Fibroblast of skin of abdomen (primary cell): ENCODE data around the gene ZDHHC19.
"Not testable (repeated sequence)": the region's sequence is repeated elsewhere in the genome, so short reads cannot be mapped to it uniquely, and the experiment has no call there.

Source experiments
- DNase-seq: peaks from one replicate; pipeline ENCODE4 v3.0.0-alpha.2; 2013

ZDHHC19 gene

GRCh38 chr3:196225086-196225485 is 13.9 kb upstream of the ZDHHC19 start:
- DNase-seq = no peak

- DNase-seq = no peak
Observed at GRCh38 chr3:196222876-196223595, 11.8 kb upstream of the ZDHHC19 start.

DNA sequence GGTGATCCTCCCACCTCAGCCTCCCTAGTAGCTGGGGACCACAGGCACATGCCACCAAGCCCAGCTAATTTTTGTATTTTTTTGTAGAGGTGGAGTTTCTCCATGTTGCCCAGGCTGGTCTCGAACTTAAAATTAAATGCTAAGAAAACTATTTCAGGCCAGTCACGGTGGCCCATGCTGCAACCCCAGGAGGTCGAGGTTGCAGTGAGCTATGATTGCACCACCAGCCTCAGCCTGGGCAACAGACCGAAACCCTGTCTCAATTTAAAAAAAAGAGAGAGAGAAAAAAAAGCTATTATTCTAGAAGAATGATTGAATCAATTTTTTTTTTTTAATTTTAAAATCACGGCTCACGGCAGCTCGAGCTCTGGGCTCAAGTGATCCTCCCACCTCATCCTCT is 9.8 kb upstream of the ZDHHC19 start:
- no peak for DNase-seq

GRCh38 chr3:196220587-196220986 is 9.4 kb upstream of the ZDHHC19 start:
- DNase-seq = no peak

GRCh38 chr3:196219970-196220311 is 8.7 kb upstream of the ZDHHC19 start:
- no peak for DNase-seq

GRCh38 chr3:196219194-196219969 is 8.2 kb upstream of the ZDHHC19 start:
- DNase-seq = peak; percentile 77

- no peak for DNase-seq
Observed at GRCh38 chr3:196218155-196218712, 7.0 kb upstream of the ZDHHC19 start.

DNA sequence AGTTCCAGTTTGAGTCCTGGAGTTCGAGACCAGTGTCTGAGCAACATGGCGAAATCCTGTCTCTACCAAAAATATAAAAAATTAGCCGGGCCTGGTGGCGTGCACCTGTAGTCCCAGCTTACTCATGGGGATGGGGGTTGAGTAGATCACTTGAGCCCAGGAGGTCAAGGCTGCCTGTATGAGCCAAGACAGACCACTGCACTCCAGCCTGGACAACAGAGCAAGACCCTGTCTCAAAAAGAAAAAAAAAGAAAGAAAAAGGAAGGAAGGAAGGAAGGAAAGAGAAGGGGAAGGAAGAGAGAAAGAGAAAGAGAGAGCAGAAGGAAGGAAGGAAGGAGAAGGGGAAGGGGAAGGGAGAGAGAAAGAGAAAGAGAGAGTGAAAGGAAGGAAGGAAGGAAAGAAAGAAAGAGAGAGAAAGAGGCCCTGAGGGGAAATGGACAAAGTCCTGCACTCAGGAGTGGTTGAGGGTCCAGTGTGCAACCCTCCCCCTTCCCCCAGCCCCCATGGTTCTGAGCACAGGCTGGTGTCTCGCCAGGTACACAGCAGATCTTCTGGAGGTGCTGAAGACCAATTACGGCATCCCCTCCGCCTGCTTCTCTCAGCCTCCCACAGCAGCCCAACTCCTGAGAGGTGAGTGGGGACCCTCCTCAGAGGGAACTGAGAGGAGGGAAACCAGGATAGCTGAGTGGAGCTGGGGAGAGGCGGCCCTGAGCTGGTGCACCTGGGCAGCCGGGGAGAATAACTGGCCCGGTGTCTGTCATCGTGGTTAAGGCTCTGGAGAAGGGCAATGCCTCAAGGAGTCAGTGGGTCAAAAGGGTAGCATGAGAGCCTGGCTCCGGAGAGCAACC is 6.3 kb upstream of the ZDHHC19 start:
- no peak for DNase-seq

DNA sequence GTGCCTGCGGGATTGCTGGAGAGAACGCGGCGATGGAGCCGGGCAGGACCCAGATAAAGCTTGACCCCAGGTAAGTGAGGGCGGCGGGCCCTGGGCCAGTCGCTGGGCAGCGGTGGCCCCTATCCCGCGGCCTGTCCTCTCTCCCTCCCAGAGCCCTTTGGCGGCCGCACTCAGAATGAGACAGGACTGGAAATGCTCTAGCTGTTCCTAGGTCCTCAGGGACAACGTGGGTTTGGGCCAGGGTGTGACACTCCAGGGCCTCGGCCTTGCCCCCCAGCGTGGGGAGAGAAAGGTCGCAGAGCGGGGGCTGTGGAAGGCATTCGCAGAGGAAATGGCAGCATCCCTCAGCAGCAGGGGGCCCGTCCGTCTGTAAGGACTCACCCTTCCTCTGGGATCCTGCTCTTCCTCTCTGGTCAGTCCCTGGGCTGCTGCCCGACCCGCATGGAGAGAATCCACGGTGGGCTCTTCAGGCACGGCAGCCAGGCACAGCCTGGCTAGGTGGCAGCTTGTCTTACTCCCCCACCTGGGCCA is 5.5 kb upstream of the ZDHHC19 start:
- DNase-seq = no peak

- no peak for DNase-seq
Observed at GRCh38 chr3:196216089-196216564, 4.9 kb upstream of the ZDHHC19 start, which contains the start of gene SLC51A. Gene SLC51A (plus strand): TSS chr3:196216534. CDS start chr3:196216713, 179 bp downstream.

GRCh38 chr3:196215493-196216020 is 4.4 kb upstream of the ZDHHC19 start:
- DNase-seq = no peak

- DNase-seq = no peak
Observed at GRCh38 chr3:196214783-196215441, 3.7 kb upstream of the ZDHHC19 start.

GRCh38 chr3:196209944-196210672 is 1.1 kb downstream of the ZDHHC19 start:
- DNase-seq = not testable (repeated sequence)

DNA sequence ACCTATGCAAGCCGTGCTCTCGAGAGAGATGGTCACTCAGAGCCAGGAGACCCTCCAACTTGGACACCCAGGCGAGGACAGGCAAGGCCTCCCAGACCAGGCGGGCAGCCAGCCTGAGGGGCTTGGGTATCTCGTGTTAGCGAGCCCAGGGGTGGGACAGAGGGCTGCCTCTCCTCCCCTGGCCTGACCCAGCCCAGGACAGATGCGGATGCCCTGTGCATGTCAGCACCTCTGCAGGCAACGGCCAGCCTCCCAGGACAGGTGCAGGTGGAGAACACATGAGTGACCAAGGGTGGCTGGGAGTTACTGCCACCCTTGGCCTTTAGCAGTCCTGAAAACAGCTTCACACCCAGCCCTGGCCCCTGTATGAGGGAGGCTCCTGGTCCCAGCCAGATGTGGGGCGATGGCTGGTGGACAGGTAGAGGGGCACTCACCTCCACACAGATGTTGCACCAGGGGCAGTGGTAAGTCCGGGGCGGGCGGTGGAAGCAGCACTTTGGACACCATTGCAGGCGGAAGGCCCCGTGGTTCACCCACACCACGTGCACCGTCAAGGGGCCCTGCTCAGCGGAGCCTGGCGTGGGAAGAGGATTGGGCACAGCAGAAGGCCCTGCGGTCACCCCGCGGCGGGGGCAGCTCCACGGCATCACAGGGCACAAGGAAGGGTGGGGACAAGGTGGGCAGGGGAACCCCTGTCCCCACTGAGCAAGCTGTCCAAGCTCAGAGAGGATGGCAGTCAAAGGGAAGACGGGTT is 2.1 kb downstream of the ZDHHC19 start:
- no peak for DNase-seq

DNA sequence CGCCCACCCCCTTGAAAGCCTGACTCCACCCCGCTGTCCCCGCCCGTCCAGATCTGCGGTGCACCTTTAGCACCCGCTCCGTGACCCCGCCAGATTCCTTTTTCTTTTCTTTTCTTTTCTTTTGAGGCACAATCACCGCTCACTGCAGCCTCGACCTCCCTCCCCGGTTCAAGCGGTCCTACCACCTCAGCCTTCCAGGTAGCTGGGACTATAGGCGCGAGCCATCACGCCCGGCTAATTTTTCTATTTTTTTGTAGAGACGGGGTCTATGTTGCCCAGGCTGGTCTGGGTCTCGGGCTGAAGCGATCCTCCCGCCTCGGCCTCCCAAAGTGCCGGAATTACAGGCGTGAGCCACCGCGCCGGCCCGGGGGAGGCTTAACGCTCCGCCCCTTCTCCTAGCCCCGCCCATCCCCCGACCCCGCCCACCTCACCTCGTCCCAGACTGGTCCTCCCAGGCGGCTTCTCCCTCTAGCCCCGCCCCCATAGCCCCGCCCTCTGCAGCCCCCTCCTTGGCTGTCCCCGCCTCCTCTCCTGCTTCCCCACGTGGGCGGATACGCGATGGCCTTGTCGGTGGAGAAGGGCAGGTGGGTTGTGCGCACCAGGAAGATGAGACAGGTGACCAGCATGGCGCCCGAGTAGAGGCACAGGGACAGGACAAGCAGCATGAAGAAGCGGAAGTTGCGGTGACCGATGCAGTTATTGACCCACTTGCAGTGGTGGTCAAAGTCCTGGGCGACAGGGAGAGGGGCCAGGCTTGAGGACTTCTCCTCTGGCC is 3.2 kb downstream of the ZDHHC19 start:
- DNase-seq = no peak

DNA sequence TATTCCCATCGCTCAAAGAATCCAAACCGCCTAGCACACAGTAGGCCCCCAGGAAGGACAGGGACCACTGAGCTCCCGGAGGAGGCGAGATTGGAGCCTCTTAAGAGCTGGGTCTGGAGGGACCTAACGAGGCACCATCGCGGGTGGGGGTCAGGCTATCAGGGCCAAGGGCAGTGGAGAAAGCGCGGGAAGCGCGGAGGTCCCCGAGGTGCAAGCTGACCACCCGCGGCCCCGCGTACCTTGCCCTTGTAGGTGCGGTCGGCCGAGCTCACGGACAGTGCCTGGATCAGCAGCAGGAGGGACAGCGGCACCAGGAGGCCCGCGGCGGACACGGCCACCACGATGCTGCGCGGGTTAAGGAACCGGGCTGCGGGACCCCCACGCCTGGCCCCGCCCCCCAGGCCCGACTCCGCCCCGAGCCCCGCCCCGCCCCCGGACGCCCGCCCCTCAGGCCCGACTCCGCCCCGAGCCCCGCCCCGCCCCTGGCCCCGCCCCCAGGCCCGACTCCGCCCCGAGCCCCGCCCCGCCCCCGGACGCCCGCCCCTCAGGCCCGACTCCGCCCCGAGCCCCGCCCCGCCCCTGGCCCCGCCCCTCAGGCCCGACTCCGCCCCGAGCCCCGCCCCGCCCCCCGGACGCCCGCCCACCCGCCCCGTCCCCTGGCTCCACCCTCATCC is 3.9 kb downstream of the ZDHHC19 start:
- DNase-seq = no peak

DNA sequence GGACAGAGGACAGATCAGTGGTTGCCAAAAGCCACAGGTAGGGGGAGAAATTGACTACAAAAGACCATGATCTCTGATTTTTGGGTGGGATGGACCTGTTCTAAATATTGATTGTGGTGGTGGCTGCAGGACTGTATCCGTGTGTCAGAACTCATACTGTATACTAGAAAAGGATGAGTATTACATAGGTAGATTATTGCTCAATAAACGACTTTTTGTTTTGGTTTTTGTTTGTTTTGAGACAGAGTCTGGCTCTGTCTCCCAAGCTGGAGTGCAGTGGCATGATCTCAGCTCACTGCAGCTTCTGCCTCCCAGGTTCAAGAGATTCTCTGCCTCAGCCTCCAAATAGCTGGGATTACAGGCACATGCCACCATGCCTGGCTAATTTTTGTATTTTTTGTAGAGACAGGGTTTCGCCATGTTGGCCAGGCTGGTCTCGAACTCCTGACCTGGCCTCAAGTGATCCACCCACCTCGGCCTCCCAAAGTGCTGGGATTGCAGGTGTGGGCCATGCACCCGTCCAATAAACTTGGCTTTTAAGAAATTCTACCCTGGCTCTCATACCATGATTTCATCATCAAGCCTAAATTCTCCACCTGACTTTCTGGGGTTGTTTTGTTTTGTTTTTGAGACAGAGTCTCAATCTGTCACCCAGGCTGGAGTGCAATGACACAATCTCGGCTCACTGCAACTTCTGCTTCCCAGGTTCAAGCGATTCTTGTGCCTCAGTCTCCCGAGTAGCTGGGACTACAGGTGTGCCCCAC is 5.6 kb downstream of the ZDHHC19 start:
- not testable (repeated sequence) for DNase-seq

DNA sequence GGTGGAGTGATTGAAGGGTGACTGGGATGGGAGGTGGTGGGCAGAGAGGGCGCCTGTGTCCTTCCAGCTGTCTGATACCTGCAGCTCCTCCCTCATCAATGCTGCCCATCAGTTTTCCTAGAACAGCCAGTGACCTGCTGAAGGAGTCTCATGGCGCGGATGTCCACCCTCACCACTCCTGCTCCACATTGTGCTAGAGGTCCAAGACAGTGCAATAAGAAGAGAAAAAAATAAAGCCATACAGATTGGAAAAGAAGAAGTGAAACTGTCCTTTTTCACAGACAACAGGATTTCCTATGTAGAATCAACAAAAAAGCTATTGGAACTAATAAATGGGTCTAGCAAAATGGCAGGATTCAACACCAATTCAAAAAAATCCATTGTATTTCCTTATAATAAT is 7.4 kb downstream of the ZDHHC19 start:
- DNase-seq = no peak
